Lung (tissue), 4 donors: Measurements from ENCODE around the gene WDR46. TPM values are rescaled to one million over a fixed set of nuclear protein-coding genes. Genes with fewer than 3 reads are reported as not detected.

Source experiments
- polyA plus RNA-seq, 2 donors: library from polyadenylated mRNA; stranded (reverse); fragments of 200-250 nt; gene quantifications; one replicate each; pipeline ENCODE4 v1.2.1, GENCODE V29; 2013
- total RNA-seq, 2 donors: library from RNA; depleted of rRNA in 1 of 2; stranded (reverse); fragments of >200 nt in 1 of 2; gene quantifications; one replicate each; pipeline ENCODE4 v1.2.1, GENCODE V29; 2014 to 2021
- donor health status: Bipolar disorder and iron deficiency.
- donor health status: healthy.
- donor health status: DM: yes; HTN: yes; CAD: no.

Gene WDR46
- total and polyA plus RNA-seq, 4 donors = 26.3 to 48.0 (median 47.4) TPM

Other genes with a start within 250 kb of the WDR46 start
- gene HLA-DPA1, start 215.6 kb downstream of the WDR46 start, total RNA-seq = 100 to 1,000 TPM in 1 of 2 donors, 10 to 100 TPM in 1; 96.2 to 321 TPM
- 100 to 1,000 TPM; 105 to 184 TPM for gene HLA-DPA1, start 215.6 kb downstream of the WDR46 start, polyA plus RNA-seq
- 100 to 1,000 TPM in 1 of 2 donors, 10 to 100 TPM in 1; 69.8 to 235 TPM for gene HLA-DPB1, start 213.2 kb downstream of the WDR46 start, total RNA-seq
- gene HLA-DPB1, start 213.2 kb downstream of the WDR46 start, polyA plus RNA-seq = 100 to 1,000 TPM; 170 to 240 TPM
- 1 to 10 TPM in 1 of 2 donors, under 1 TPM in 1; 0.77 to 2.4 TPM for gene COL11A2, start 96.8 kb downstream of the WDR46 start, total RNA-seq
- gene COL11A2, start 96.8 kb downstream of the WDR46 start, polyA plus RNA-seq = 1 to 10 TPM in 1 of 2 donors, under 1 TPM in 1; 0.32 to 1.0 TPM
- 10 to 100 TPM; 27.4 to 38.7 TPM for gene RXRB, start 88.6 kb downstream of the WDR46 start, total RNA-seq
- gene RXRB, start 88.6 kb downstream of the WDR46 start, polyA plus RNA-seq = 10 to 100 TPM; 28.6 to 33.6 TPM
- 100 to 1,000 TPM in 1 of 2 donors, 10 to 100 TPM in 1; 53.6 to 137 TPM for gene SLC39A7, start 88.4 kb downstream of the WDR46 start, total RNA-seq
- gene SLC39A7, start 88.4 kb downstream of the WDR46 start, polyA plus RNA-seq = 100 to 1,000 TPM in 1 of 2 donors, 10 to 100 TPM in 1; 63.4 to 164 TPM
- gene HSD17B8, start 84.6 kb downstream of the WDR46 start, total RNA-seq = 10 to 100 TPM; 19.0 to 22.7 TPM
- 10 to 100 TPM; 19.6 to 19.7 TPM for gene HSD17B8, start 84.6 kb downstream of the WDR46 start, polyA plus RNA-seq
- gene RING1, start 80.7 kb downstream of the WDR46 start, total RNA-seq = 10 to 100 TPM; 30.0 to 46.6 TPM
- 10 to 100 TPM; 34.2 to 43.6 TPM for gene RING1, start 80.7 kb downstream of the WDR46 start, polyA plus RNA-seq
- 10 to 100 TPM; 46.5 to 59.9 TPM for gene VPS52, start 17.4 kb downstream of the WDR46 start, total RNA-seq
- gene VPS52, start 17.4 kb downstream of the WDR46 start, polyA plus RNA-seq = 10 to 100 TPM; 37.3 to 41.3 TPM
- 1,000 to 10,000 TPM; 1,324 to 2,087 TPM for gene RPS18, start 17.2 kb downstream of the WDR46 start, total RNA-seq
- gene RPS18, start 17.2 kb downstream of the WDR46 start, polyA plus RNA-seq = 1,000 to 10,000 TPM; 3,902 to 8,495 TPM
- gene B3GALT4, start 12.1 kb downstream of the WDR46 start, total RNA-seq = 10 to 100 TPM in 1 of 2 donors, 1 to 10 TPM in 1; 6.8 to 19.0 TPM
- gene B3GALT4, start 12.1 kb downstream of the WDR46 start, polyA plus RNA-seq = 10 to 100 TPM; 11.2 to 16.8 TPM
- gene PFDN6, start 362 bp upstream of the WDR46 start, total RNA-seq = 10 to 100 TPM; 21.8 to 42.2 TPM
- gene PFDN6, start 362 bp upstream of the WDR46 start, polyA plus RNA-seq = 100 to 1,000 TPM; 113 to 377 TPM
- 10 to 100 TPM; 74.7 to 93.7 TPM for gene RGL2, start 9.7 kb upstream of the WDR46 start, total RNA-seq
- gene RGL2, start 9.7 kb upstream of the WDR46 start, polyA plus RNA-seq = 10 to 100 TPM; 72.2 to 75.4 TPM
- gene TAPBP, start 24.8 kb upstream of the WDR46 start, total RNA-seq = 100 to 1,000 TPM; 155 to 241 TPM
- 10 to 100 TPM; 78.7 to 78.9 TPM for gene TAPBP, start 24.8 kb upstream of the WDR46 start, polyA plus RNA-seq
- 10 to 100 TPM; 22.5 to 25.7 TPM for gene ZBTB22, start 28.5 kb upstream of the WDR46 start, total RNA-seq
- gene ZBTB22, start 28.5 kb upstream of the WDR46 start, polyA plus RNA-seq = 10 to 100 TPM; 16.4 to 19.2 TPM
- 10 to 100 TPM; 23.8 to 38.5 TPM for gene DAXX, start 33.7 kb upstream of the WDR46 start, total RNA-seq
- 10 to 100 TPM; 32.8 to 36.3 TPM for gene DAXX, start 33.7 kb upstream of the WDR46 start, polyA plus RNA-seq
- gene KIFC1, start 102.6 kb upstream of the WDR46 start, total RNA-seq = 1 to 10 TPM; 2.1 to 4.4 TPM
- 1 to 10 TPM; 2.6 to 2.7 TPM for gene KIFC1, start 102.6 kb upstream of the WDR46 start, polyA plus RNA-seq
- 10 to 100 TPM; 30.9 to 49.3 TPM for gene PHF1, start 121.8 kb upstream of the WDR46 start, total RNA-seq
- gene PHF1, start 121.8 kb upstream of the WDR46 start, polyA plus RNA-seq = 100 to 1,000 TPM in 1 of 2 donors, 10 to 100 TPM in 1; 40.8 to 121 TPM
- gene CUTA, start 128.9 kb upstream of the WDR46 start, total RNA-seq = 100 to 1,000 TPM in 1 of 2 donors, 10 to 100 TPM in 1; 88.7 to 134 TPM
- 100 to 1,000 TPM; 122 to 275 TPM for gene CUTA, start 128.9 kb upstream of the WDR46 start, polyA plus RNA-seq
- gene SYNGAP1, start 130.8 kb upstream of the WDR46 start, total RNA-seq = 10 to 100 TPM; 10.8 to 32.0 TPM
- 10 to 100 TPM in 1 of 2 donors, 1 to 10 TPM in 1; 9.2 to 13.2 TPM for gene SYNGAP1, start 130.8 kb upstream of the WDR46 start, polyA plus RNA-seq
- 1 to 10 TPM; 4.0 to 7.9 TPM for gene ZBTB9, start 165.3 kb upstream of the WDR46 start, total RNA-seq
- 1 to 10 TPM; 4.1 to 4.8 TPM for gene ZBTB9, start 165.3 kb upstream of the WDR46 start, polyA plus RNA-seq